HG03439 (cell line): ENCODE measurements around the gene LAMA2.

Experiments used
- ATAC-seq: cut with Tn5 transposase; IDR thresholded peaks from one replicate; pipeline ENCODE4 v1.9.1; 2021; ENCODE audit warnings: mild to moderate bottlenecking, moderate library complexity; ENCODE audit not compliant: unreplicated experiment

The LAMA2 gene

DNA sequence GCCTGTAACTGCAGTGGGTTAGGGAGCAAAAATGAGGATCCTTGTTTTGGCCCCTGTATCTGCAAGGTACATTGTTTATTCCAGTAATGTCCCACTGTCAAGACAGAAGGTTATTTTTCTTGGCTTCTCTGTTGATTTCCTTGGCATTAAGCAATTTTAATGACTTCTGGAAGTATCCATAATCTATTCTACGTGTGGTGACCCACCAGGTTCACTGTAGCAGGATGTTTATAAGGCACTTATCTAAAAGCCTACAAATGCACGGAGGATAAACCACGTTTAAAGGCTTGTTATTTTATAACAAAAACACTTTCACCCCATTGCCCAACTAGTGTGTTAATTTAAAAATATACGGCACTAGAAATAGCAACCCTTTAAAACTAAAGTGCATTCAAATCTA is 294.9 kb downstream of the LAMA2 start:
- ATAC-seq: no peak

DNA sequence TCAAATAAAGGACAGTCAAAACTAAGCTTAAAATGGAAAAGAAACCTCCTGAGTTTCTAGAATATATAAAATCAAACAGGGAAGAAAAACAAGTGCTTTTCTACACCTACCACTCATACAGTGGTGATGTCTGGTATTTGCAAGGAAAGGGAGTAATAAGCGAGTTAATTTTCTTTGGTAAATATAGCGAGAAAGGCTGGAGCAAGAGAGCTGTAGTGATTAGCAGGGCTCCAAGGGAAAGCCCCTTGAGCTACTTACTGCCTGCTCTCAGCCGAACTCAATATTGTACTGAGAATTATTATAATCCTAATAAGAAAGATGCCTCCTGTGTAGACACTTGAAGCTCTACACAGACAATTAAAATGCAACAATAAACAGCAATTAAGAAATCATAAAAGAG is 296.3 kb downstream of the LAMA2 start:
- ATAC-seq: no peak

DNA sequence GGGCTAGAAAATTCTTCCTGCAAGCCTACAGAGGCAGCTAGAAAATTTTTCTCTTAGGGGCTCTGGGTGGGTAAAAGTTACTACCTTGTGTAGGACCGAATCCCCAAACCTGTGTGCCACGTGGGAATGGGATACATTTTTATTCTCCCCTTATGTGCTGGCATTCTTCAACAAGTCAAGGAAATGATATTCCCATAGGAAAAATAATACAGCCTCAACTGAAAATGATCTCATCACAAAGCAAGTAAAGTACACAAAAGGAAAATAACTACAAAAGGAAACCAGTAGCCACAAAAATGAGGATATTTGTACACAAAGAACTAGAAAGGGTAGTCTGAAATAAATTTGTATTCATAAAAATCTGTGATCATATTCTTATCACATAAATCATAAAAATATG is 298.1 kb downstream of the LAMA2 start:
- no peak for ATAC-seq

DNA sequence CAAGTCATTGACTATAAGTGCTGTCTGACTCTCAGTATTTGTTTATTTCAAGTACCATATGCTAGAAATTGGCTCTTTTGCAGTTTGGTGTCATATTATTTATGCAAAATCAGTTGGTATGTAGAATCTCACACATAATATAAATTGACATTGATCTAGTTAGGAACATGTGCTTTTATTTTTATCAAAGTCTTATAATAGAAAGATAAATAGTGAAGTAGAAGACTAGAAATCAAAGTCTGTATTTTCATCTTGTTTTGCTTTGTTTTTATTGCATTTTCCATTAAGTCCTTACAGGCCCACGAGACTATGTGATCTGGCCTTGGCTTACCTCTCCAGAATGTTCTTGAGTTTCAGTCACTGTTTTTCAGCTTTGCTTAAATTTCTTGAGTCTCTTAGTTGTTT is 300.3 kb downstream of the LAMA2 start:
- ATAC-seq: no peak

DNA sequence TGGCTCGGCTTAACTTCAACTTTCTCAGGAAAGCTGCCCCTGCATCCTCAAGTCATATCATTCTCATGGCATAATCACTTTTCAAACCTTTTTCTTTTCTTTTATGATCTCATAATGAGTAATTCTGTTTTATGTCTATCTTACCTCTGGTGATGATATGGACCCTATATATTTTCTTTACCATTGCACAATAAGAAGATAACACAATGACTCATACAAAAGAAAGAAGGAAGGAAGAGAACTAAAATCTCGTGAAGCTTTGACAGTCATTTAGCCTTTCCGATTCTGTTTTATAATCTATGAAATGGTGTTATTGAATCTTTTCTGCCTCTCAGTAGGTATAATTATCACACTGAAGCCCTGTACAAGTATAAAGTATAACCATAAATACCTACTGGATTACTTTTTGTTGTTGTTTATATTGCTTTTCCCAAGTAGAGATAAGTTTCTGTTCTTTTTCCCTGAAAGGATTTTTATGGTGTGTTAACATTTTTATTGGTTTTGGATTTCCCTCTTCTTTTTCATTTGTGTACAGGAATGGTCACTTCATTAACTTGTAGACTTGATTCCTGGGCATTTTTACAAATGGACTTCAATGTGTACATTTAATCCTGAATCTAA is 300.9 kb downstream of the LAMA2 start:
- no peak for ATAC-seq

DNA sequence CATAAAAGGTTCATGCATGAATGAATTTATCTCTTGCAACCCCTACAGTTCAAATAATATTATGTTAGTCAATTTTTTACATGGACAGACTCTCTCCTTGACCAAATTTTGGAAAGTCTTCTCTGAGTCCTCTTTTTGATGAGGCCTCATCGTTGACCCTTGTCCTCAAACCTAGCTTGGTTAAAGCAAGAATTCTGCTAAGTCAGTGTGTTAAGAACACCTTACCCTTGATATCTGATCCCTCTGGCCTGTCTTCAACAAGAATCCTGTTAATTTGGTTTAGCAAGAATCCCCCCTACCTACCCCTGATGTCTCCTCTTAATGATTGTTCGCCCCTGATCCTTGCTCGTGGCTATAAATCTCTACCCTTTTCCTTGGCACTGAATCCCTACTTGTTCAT is 301.4 kb downstream of the LAMA2 start:
- ATAC-seq: no peak

DNA sequence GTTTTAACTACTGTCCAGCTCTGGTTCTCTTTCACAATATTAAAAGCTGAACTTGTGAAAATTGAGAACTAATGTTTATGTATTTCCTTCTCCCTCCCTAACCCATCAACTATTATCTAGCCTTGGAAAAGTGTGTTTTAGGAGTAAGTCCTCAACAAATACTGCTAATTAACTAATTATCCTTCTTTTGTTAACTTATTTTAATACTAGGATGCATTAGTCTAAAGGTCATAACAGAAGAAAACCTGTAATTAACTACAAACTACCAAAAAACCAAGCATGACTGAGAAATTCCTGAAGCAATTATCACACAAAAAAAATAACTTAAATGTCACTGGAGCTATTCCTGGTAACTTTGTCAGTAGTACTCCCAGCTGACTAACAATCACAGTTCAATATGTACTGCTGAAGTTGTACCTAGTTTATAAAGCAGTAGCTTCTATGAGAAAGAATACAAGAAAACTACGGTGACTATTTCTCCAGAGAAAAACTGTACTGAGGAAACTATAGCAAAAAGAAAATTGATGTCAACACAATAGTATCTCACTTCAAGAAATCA is 301.9 kb downstream of the LAMA2 start:
- no peak for ATAC-seq

DNA sequence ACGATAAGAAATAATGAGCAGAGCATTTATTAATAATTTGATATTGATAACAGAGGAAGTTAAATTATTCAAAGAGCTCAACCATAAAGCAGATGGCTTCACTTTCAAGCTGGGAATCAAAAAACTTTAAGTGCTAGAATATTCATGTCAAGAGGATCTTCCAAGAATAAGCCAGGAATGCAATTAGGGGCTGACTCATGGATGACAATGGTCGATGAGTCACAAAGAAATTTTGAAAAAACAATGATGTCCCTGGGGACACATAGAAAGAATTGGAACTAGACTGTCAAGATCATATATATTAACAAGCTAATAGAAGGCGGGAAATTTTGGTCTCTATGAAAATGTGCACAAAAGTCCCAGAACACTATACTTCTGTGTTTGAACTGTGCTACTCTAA is 304.1 kb downstream of the LAMA2 start:
- no peak for ATAC-seq

DNA sequence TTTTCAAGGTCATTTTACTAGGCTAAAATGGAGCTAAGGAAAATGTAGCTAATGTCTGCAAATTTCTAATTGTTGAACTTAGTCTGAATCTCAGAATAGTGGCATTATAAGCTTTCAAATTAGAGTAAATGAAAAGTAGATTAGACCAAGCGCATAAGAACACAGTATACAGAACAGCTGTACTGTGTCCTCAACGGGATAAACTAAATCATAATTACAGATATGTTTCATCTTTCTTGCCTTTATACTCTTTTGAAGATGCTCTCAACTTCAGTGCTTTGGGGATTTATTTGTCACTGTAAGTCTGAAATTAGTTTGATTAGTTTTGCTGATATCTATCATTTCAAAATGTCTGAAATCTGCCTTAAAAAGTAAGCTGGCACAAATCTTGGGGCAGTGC is 305.4 kb downstream of the LAMA2 start:
- no peak for ATAC-seq

DNA sequence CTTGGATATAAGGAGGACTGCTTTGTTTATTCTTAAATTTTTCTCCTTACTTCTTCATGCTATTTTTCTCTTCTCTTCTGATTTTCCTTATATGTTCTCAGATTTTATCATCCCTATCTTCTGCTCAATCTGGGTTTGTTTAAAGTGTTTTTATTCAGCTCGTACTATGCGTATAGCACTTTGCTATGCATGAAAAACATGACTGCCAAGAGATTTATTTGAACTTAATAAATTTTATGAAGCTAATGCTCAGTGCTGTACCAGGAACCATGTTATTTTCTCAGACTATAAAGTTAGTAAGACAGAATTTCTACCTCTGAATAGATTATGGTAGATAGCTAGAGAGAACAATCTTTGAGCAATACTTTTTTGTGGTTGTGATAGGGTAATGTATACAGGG is 305.9 kb downstream of the LAMA2 start:
- ATAC-seq: no peak

DNA sequence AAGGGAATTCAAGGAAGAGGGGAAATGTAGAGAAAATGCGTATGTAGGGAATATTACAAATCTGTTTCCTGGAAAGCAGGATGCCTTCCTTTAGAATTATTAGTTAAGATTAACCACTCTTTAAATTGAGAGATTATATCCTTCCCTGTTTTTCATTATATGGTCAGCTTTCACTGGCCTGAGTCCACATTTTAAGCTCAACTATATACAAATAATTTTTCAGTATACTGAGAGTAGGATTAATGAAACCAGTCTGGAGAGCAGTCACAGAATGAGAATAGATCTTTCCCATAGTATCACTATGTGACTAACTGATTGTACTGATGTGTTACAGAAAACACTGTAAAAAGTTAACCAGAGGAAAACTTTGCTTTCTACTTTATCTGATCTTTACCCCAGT is 306.3 kb downstream of the LAMA2 start:
- no peak for ATAC-seq

DNA sequence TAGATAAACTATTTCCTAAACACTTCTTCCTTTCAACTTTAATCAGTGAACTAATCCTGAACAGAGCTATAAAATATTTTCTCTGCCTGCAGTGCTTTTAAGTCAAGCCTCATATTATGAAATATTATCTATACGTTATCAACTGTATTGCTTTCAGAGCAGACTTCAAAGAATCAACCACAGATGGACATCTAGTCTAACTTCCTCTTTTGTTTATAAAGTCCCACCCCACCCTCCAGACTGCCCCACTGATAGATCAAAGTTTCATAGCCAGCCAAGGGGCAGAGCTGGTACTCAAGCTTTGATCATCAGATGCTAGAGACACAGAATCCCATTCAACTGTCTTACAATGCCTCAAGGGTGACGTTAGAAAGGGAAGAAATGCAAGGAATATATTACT is 308.3 kb downstream of the LAMA2 start:
- ATAC-seq: no peak

DNA sequence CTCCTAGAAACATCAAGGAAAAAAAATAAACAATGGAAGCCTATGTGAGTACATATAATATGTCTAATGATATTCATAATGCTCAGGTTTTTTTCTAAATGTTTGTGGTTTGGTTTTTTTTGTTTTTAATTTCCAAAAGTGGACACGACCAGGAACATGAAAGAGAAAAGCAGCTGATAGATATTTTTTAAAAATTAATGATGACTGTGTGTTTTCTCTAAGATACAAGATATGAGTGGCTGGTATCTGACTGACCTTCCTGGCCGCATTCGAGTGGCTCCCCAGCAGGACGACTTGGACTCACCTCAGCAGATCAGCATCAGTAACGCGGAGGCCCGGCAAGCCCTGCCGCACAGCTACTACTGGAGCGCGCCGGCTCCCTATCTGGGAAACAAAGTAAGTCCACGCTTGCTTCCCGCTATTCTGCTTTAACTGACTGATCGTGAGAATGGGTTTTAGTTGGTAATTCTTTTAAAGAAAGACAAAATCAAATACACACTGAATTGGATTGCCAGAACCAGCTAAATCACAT is 309.6 kb downstream of the LAMA2 start:
- no peak for ATAC-seq

DNA sequence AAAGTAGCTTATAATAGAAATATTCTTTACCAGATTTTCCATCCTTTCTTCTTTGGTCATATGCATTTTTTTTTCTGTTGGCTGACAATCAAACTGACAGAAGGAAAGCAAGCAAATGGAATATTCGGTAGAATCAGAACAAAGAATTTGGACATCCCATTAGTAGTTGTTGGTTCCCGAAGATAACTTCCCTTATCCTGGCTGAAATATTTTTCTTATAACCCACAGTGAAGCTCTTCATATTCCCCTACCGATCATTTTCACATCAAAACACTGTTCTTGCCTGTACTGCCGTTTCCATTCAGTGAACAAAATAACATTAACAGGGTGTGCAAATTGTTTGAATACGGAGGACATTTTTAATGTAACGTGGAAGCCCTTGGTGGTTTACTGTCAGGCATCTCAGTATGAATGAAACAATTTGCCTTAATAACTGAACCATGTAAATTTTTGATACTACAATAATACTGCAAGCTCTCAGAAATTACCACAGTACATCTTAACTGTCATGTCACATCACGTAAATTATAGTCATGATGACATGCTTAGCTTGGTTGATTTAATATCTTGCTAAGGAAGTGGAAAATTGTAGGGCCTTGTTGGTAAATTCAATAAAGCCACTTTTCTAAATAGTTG is 311.5 kb downstream of the LAMA2 start:
- no peak for ATAC-seq

DNA sequence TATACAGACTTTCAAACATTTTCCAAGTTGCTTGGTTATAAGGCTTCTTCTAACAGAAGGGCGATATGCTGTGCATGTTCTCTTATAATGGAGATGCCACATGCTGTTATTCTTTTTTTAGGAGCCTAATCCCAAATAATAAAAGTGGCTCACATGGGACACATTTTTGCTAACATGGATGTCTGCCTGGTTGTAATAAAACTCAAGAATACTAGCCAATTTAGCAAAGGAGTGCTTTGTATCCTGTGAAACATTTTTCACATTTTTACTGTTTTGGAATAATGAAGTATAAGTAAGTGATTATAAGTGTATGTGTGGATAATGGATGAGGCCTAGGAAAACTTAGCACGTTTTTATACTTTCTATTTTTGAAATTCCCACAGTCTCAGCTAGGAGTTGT is 312.2 kb downstream of the LAMA2 start:
- no peak for ATAC-seq

DNA sequence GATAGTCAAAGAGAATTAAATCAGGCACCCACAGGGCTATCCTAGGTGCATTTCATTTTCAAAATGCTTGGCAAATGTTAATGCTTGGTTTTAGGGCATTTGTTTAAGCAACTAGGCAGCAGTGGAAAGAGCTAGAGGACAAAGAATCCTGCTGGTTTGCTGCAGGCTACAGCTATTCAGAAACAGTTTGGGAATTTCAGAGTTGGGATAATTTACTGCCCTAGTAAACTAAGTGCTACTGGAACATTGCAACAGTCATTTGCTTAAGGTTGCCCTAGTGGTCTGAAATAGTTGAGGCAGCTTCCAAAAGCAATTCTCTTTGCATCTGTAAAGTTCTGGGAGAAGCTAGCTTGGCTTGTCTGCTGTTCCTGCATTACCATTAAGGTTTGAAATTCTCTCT is 312.7 kb downstream of the LAMA2 start:
- no peak for ATAC-seq

DNA sequence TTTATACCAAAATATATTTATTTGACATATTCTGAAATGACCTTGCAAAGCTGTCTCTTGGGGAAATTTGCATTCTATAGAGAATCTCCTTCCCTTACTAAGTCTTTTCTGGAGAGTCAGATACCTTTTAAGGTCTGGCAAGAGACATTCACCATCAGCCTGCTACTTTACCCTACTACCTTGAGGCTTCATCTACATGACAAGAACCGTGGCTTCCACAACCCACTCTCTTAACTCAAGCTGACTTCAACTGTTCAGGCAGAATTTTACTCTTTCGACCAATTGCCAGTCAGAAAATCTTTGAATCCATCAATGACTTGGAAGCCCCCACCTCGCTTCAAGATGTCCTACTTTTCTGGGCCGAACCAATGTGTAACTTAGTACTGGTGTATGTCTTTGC is 314.2 kb downstream of the LAMA2 start:
- no peak for ATAC-seq

DNA sequence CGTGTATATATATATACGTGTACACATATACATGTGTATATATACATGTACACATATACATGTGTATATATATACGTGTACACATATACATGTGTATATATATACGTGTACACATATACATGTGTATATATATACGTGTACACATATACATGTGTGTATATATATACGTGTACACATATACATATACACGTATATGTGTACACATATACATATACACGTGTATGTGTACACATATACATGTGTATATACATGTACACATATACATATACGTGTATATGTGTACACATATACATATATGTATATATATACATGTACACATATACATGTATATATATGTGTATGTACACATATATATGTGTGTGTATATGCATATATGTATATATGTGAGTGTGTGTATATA is 317.2 kb downstream of the LAMA2 start:
- no peak for ATAC-seq

DNA sequence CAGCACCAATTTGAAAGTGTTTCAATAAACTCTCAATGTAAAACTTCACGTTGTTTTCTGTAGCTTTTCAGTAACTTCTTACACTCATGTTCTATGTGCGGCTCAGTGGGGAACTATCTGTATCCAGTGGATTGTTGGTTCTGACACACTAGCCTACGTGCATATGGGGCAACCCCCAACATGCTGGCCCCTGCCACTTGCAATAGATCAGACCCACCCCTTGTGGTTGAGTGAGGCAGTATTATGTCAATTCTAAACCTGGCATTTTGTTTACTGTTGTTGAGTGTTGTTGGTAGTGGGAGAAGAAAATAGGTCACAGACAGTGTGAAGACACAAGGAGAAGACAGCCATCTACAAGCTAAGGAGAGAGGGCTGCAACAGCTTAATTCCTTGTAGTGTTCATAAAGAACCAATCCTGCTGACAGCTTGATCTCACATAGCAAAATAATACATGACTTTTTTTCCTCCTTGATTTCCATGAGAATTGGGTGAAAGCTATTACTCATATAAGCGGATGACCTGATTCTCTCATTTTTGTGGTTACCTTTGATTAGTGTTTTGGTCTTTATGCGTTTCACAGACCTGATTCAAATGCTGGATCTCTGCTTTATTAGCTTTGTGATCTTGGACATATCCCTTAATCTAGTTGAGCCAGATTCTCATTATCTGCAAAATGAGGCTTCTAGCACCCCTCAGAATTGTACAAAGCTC is 320.4 kb downstream of the LAMA2 start:
- no peak for ATAC-seq

DNA sequence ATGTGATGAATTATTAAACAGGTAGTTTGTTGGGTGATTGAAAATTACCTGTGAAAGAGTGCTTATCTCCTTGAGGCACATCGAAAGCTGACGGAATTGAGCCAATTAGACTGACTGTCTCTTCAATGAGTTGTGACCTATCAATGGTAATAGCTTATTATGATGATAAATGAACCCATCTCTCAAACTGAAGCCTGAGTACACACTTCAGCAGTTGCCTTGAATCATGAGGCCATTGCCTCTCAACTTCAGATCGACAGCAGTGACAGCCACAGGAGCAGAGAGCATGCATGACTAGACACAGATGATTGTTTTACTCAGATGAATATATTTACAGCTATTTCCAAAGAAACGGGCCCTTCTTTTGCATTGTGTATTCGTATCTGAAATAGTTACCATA is 323.9 kb downstream of the LAMA2 start:
- no peak for ATAC-seq

DNA sequence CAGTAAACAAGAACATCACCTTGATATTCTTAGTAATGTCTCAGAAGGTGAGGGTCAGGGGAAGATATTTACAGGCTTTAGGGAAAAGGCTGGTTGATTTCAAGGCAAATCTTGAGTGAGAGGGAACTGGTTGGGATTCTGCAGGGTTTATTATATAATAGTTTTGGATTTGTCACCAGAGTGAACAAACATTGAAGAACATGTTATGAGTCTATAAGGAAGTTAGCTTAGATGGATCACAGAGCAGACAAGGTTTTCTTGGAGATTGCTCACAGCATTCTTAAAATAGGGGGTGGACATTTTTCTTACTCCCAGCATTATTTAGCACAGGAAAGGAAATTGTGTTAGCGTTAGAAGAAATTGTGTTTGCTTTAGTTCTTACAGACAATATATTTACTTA is 324.9 kb downstream of the LAMA2 start:
- no peak for ATAC-seq
